MM.1S (cell line): Measurements from ENCODE around the gene GALNT10.

Experiments used
- EZH2 ChIP-seq: fragments of 300-600 bp; sonication (generic); optimal IDR thresholded peaks from 2 replicates; pipeline ENCODE3; 2017; ENCODE audit warnings: low read depth, mild to moderate bottlenecking, antibody characterized with exemption, low read length, mixed read lengths
- EZH2phosphoT487 ChIP-seq: fragments of 300-600 bp; sonication (generic); IDR thresholded peaks from 2 replicates; pipeline ENCODE4 v1.6.1; 2018; ENCODE audit warnings: antibody characterized with exemption, low read length
- TF ChIP-seq, protein P1 (sequence below): fragments of 300-600 bp; sonication (generic); IDR thresholded peaks from 2 replicates; pipeline ENCODE4 v1.5.1; 2016; ENCODE audit warnings: antibody characterized with exemption, low read length, mixed read lengths

DNA sequence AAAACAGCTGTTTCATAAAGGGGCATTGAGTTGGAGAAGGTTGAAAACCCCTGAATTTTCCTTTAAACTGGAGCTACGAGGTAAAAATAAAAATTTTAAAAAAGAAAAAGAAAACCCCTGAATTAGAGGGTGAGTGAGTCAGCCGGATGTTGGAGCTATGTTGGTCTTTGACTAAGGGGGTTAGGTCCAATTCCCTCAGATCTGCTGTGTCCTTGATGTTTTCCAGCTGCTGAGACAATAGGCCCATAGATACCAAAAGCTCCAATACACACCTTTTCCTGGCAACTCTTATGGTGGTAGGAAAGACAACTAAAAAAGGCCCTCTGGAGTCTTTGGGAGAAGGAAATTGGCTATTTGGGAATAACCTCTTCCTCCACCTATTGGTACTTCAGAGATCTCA lies 175.8 kb downstream of the GALNT10 start:
- TF ChIP-seq, protein P1, sequence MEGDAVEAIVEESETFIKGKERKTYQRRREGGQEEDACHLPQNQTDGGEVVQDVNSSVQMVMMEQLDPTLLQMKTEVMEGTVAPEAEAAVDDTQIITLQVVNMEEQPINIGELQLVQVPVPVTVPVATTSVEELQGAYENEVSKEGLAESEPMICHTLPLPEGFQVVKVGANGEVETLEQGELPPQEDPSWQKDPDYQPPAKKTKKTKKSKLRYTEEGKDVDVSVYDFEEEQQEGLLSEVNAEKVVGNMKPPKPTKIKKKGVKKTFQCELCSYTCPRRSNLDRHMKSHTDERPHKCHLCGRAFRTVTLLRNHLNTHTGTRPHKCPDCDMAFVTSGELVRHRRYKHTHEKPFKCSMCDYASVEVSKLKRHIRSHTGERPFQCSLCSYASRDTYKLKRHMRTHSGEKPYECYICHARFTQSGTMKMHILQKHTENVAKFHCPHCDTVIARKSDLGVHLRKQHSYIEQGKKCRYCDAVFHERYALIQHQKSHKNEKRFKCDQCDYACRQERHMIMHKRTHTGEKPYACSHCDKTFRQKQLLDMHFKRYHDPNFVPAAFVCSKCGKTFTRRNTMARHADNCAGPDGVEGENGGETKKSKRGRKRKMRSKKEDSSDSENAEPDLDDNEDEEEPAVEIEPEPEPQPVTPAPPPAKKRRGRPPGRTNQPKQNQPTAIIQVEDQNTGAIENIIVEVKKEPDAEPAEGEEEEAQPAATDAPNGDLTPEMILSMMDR: no peak
- no peak for TF ChIP-seq EZH2
- TF ChIP-seq EZH2phosphoT487: no peak
